Measurements from ENCODE around the gene ZYX. TPM values are rescaled to one million over a fixed set of nuclear protein-coding genes. Genes with fewer than 3 reads are reported as not detected.

ZYX gene
- total and polyA plus RNA-seq, 12 donors, result 48.5 to 152 (median 74.6) TPM

DNA sequence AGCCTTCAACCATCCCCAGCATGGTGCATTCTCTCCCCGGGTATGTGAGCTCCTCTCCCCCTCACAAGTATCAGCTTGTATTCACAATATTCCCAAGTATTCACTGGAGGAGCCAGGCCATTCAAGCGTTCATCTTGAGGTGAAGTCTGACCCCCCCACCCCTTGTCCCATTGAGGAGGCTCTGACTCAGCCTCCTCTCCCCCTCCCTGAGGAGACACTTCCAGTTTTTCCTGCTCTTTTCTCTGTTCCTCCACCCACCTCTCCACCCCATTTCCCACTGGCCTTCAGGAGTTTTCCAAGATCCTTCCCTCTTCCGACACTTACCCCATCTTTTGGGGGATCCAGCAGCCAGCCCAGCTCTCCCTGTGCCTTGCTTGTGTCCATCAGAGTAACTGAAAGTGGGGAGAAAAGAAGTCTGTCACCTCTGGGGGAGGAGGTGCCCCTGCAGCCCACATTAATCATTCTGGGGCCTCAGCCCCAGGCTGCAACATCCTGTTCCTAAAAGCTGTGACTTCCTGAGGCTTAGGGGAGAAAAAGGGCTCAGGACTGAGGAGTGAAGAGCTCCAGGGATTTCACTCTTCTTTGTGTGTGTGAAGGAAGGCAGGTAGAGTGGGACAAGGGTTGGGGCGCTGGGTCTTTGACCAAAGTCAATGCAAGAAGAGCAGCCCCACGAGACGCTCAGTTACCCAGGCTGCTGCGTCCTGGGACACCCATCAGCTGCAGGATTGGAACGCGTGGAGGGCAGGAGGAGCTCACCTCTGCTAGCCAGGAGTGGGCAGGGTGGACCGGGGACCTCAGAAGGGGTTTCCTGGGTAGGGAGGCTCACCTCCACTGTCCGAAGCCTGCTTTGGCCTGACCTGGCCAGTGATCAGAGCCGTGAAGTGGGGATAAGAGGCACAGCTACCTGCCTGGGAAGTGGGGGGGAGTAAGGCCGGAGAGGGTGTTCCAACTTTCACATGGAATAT is 26.4 kb downstream of the ZYX start:
- ATAC-seq (no peak), DNase-seq (no peak)
- TF ChIP-seq, protein P1, sequence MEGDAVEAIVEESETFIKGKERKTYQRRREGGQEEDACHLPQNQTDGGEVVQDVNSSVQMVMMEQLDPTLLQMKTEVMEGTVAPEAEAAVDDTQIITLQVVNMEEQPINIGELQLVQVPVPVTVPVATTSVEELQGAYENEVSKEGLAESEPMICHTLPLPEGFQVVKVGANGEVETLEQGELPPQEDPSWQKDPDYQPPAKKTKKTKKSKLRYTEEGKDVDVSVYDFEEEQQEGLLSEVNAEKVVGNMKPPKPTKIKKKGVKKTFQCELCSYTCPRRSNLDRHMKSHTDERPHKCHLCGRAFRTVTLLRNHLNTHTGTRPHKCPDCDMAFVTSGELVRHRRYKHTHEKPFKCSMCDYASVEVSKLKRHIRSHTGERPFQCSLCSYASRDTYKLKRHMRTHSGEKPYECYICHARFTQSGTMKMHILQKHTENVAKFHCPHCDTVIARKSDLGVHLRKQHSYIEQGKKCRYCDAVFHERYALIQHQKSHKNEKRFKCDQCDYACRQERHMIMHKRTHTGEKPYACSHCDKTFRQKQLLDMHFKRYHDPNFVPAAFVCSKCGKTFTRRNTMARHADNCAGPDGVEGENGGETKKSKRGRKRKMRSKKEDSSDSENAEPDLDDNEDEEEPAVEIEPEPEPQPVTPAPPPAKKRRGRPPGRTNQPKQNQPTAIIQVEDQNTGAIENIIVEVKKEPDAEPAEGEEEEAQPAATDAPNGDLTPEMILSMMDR (IDR thresholded peaks at IDR 0.05), result no peak
- peaks cover 3 to 56% (median 15%) of the 10 kb centered on the region in 9 donors for H3K4me1 ChIP-seq
- no peaks in the 10 kb centered on the region for H3K36me3 ChIP-seq
- H3K4me3 ChIP-seq, result peak overlapping the region in 1 of 10 donors; percentile 47
- WGBS, 2 donors, result 49 to 72% methylated on average over 13 of the region's 13 CpGs
- H3K27me3 ChIP-seq, result peaks cover 0 to 16% (median 3%) of the 10 kb centered on the region in 7 donors
- intact Hi-C loops (cut with DNase I), result loop anchor here in 1 of 10 donors (5.0 kb wide), 1 partner anchor 60 kb away; no protein-coding TSS in a partner anchor
- H3K9me3 ChIP-seq, result no peaks in the 10 kb centered on the region
- no peak overlapping the region for H3K27ac ChIP-seq

DNA sequence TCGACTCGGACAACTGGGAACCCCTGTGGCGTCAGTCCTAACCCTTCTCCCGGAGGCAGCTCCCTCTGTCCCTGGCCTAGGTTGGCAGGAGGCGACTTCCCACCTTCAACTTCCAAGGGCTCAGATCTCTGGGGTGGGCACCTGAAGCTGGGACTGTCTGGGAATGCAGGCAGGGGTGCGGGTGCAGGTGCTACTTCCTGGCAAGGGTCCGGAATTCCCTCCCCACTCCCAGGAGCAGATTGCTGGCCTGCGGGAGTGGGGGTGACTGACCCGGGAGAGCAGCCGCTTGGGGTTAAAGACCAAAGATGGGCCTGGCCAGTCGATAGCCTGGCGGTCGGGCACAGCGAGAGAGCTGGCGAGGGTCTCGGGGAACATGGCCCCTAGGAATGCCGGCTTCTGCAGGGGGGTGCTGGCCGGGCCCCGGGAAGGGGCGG is 27.1 kb downstream of the ZYX start:
- no peaks in the 10 kb centered on the region for H3K9me3 ChIP-seq
- no peak overlapping the region for H3K27ac ChIP-seq
- H3K36me3 ChIP-seq, result no peaks in the 10 kb centered on the region
- DNase-seq, result no peak
- H3K4me1 ChIP-seq, result peaks cover 3 to 63% (median 15%) of the 10 kb centered on the region in 9 donors
- 41 to 42% methylated on average over 16 to 20 of the region's 20 CpGs for WGBS, 2 donors
- TF ChIP-seq, protein P1 (IDR thresholded peaks at IDR 0.05), result no peak
- peaks cover 0 to 16% (median 4%) of the 10 kb centered on the region in 7 donors for H3K27me3 ChIP-seq
- intact Hi-C loops (cut with DNase I), result loop anchor here in 1 of 10 donors (5.0 kb wide), 1 partner anchor 61 kb away; no protein-coding TSS in a partner anchor
- H3K4me3 ChIP-seq, result peak overlapping the region in 4 of 10 donors; percentile 18 to 47 (median 28)
- peak in 1 of 8 donors; percentile 46 for ATAC-seq

DNA sequence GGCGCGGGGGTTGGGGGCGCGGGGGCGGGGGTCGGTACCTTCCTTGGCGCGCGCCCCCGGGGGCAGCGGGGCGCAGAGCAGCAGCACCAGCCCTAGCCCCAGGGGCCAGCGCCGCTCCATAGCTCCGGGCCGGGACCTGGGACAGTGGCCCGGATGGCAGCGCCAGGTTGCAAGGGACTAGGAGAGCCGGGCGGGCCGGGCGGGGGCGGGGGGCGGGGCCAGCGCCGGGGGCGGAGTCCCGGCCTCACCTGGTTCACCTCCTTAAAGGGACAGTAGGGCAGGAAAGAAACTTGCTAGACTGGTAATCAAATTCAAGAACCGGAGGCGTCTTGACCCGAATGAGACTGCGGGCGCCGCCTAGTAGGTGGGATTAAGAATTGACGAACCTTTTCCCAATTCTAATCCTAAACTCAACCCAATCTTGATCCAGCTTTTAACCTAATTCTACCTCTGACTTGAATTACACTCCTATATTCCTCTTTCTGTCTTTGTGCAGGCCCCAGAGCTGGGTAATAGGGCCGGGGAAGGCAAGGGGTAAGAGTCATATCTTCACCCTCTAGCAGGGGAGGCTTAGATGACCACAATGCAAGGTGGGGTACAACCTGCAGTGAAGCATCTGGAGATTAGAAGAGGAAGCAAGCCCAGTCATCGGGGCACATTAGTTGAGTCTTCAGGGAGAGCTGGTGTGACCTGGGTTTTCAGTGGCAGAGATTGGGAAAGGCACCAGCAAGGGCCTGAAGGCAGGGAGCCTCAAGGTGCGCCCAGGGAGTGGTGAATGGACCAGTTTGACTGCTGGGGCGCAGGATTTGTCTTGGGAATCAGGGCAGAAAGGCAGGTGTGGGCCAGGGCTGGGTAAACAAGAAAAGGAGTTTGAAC is 27.8 kb downstream of the ZYX start, which contains the start of gene EPHA1:
Gene EPHA1, minus strand, starts transcription at position 171 of the 876 bp plus-strand sequence. Its CDS starts 51 bp downstream, at position 120.
- no peaks in the 10 kb centered on the region for H3K36me3 ChIP-seq
- H3K27me3 ChIP-seq, result peaks cover 0 to 16% (median 4%) of the 10 kb centered on the region in 7 donors
- peak in 2 of 8 donors; percentile 16 to 18 for ATAC-seq
- peak within 1 kb of the TSS in 6 of 10 donors; percentile 13 to 47 (median 20) for H3K4me3 ChIP-seq
- TF ChIP-seq, protein P1 (IDR thresholded peaks at IDR 0.05), result peak in 8 of 9 donors; percentile 8 to 50 (median 36)
- intact Hi-C loops (cut with DNase I), result loop anchor here in 1 of 10 donors (5.0 kb wide), 1 partner anchor 62 kb away; no protein-coding TSS in a partner anchor
- no peaks in the 10 kb centered on the region for H3K9me3 ChIP-seq
- DNase-seq, result no peak
- 15 to 16% methylated on average over 23 to 39 of the region's 39 CpGs for WGBS, 2 donors
- H3K4me1 ChIP-seq, result peaks cover 3 to 66% (median 15%) of the 10 kb centered on the region in 9 donors
- H3K27ac ChIP-seq, result no peak within 1 kb of the TSS
